ENCODE measurements around the gene ACOXL.

The ACOXL gene

GRCh38 chr2:111017909-111018308 lies 285.5 kb downstream of the ACOXL start:
- no peak for DNase-seq

GRCh38 chr2:111019381-111019780 lies 287.0 kb downstream of the ACOXL start:
- DNase-seq: no peak

- no peak for DNase-seq
Measured at GRCh38 chr2:111022633-111023032, 290.3 kb downstream of the ACOXL start.

GRCh38 chr2:111024496-111024895 lies 292.1 kb downstream of the ACOXL start:
- DNase-seq: no peak

GRCh38 chr2:111025288-111025687 lies 292.9 kb downstream of the ACOXL start:
- DNase-seq: no peak

GRCh38 chr2:111028720-111029119 lies 296.3 kb downstream of the ACOXL start:
- DNase-seq: no peak

GRCh38 chr2:111029181-111029927 lies 297.0 kb downstream of the ACOXL start:
- DNase-seq: no peak

GRCh38 chr2:111030260-111030891 lies 298.0 kb downstream of the ACOXL start:
- DNase-seq: no peak

- DNase-seq: no peak
Measured at GRCh38 chr2:111030945-111031344, 298.6 kb downstream of the ACOXL start.

GRCh38 chr2:111031546-111032478 lies 299.4 kb downstream of the ACOXL start:
- no peak for DNase-seq

GRCh38 chr2:111032721-111033429 lies 300.5 kb downstream of the ACOXL start:
- no peak for DNase-seq

GRCh38 chr2:111034146-111034545 lies 301.8 kb downstream of the ACOXL start:
- no peak for DNase-seq

GRCh38 chr2:111034606-111035005 lies 302.2 kb downstream of the ACOXL start:
- no peak for DNase-seq

- DNase-seq: no peak
Measured at GRCh38 chr2:111035830-111036441, 303.6 kb downstream of the ACOXL start.

GRCh38 chr2:111037128-111037527 lies 304.8 kb downstream of the ACOXL start:
- DNase-seq: no peak

- DNase-seq: no peak
Measured at GRCh38 chr2:111039628-111040383, 307.4 kb downstream of the ACOXL start.

GRCh38 chr2:111041398-111042202 lies 309.2 kb downstream of the ACOXL start:
- DNase-seq: no peak

- no peak for DNase-seq
Measured at GRCh38 chr2:111042261-111042660, 309.9 kb downstream of the ACOXL start.

GRCh38 chr2:111042772-111043771 lies 310.7 kb downstream of the ACOXL start:
- no peak for DNase-seq
